GM12891 (cell line): Measurements from ENCODE around the gene TRAPPC3.

ENCODE experiments used
- PAX5 ChIP-seq: IDR thresholded peaks from 2 replicates; pipeline ENCODE4 v1.6.1; 2011; ENCODE audit warnings: low read length, moderate library complexity, mild to moderate bottlenecking; ENCODE audit not compliant: insufficient read depth, severe bottlenecking
- POLR2A ChIP-seq: IDR thresholded peaks from 2 replicates; pipeline ENCODE4 v1.6.1; 2011; ENCODE audit warnings: low read depth, low read length, control low read depth
- POLR2AphosphoS5 ChIP-seq: IDR thresholded peaks from 2 replicates; pipeline ENCODE4 v1.6.1; 2011; ENCODE audit warnings: low read depth, low read length, control low read depth
- SPI1 ChIP-seq: IDR thresholded peaks from 2 replicates; pipeline ENCODE4 v1.6.1; 2011; ENCODE audit warnings: low read depth, low read length, control low read depth
- TAF1 ChIP-seq: IDR thresholded peaks from 2 replicates; pipeline ENCODE4 v1.6.1; 2011; ENCODE audit warnings: low read depth, low read length, control low read depth

GRCh38 chr1:36111151-36111550 lies 38.1 kb downstream of the TRAPPC3 start:
- no peak for TF ChIP-seq POLR2AphosphoS5
- TF ChIP-seq POLR2A: no peak
- no peak for TF ChIP-seq TAF1
- TF ChIP-seq PAX5: no peak
- TF ChIP-seq SPI1: no peak
